GM21619 (cell line): ENCODE measurements around the gene PFN4.
A peak's percentile ranks its signal among the peaks of the same experiment; 100 is the strongest.
"Not testable (repeated sequence)": the region's sequence is repeated elsewhere in the genome, so short reads cannot be mapped to it uniquely, and the experiment has no call there.

Source experiments
- ATAC-seq: cut with Tn5 transposase; IDR thresholded peaks from one replicate; pipeline ENCODE4 v1.9.1; 2021; ENCODE audit not compliant: unreplicated experiment

Gene PFN4, protein sequence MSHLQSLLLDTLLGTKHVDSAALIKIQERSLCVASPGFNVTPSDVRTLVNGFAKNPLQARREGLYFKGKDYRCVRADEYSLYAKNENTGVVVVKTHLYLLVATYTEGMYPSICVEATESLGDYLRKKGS

DNA sequence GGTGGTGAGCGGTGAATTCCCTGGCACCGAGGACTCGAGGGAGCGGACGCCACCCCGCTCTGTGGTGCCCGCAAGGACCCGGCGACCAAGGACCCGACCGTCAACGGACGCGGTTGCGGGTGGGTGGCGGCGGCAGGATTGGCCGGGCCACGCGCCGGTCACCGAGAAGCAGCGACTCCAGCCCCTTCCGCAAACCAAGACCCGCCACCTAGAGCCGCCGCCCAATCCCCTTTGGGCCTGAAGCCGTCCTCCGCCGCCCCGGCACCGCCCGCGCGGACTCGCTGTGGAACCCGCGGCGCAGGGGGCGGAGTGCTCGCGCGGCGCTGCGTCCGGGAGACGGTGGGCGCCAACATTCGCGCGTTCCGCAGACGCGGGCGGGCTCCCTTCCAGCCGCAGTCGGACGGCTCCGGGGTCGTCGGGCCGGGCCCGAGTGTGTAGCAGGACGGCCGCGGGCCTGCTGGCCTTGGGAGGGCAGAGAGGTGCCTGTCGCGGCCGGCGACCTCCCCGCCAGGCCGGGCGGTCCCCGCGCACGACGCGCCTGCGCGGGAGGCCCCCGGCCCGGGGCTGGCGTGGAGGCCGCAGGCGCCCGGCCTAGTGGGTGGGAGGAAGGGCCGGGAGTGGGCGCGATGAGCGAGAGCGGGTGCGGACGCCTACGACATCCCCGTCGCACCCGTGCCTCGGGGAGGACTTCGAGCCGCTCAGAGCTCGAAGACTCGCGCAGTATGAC is at the start of gene PFN4, which contains the start of gene FAM228B:
PFN4 (minus strand) TSS at position 140 of the 727 bp plus-strand sequence. CDS start 799 bp downstream, outside the sequence.
FAM228B (plus strand) TSS at position 275 of the 727 bp plus-strand sequence. CDS start 893 bp downstream, outside the sequence.
- peak; percentile 91 for ATAC-seq

DNA sequence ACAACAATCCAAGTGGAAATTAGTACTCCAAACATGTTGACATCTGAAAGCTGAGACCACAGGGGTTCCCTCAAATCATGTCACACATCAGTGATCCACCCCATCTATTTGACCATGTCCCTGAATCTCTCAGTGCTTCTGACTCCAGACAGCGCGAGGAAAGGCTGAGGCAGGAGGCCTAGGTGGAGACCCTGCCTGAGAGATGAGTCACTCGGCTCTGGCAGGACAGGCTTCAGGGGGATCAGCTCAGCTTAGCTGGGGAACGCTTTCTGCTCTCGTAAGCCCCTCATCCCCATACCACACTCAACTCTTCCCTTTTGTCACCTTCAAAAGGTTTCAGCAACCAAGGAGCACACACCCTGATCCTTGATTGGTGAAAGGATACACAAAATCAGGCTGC is 45.9 kb upstream of the PFN4 start:
- no peak for ATAC-seq

DNA sequence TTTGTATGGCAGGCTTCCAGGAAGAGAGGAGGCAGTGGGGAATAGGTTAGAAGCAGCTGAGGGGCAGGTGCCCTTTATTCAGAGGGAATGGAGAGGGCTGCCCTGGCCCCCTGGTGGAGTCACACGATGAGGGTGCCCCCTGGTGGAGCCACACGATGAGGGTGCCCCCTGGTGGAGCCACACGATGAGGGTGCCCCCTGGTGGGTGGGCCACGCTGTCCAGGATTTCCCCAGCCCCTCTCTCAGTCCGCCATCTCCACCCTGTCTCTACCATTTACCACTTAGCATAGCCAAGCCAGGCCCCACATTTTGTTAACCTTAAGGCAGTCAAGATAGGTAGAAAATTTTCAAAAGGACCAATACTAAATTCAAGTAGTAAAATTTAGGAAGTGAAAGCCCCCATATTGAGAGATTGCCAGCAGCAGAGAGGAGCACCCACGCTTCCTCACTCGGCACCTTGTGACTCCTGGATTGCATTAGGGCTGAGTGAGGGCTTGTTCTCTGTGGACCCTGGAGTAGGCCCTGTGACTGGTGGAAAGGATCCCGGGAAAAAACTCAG is 41.4 kb upstream of the PFN4 start:
- ATAC-seq = peak; percentile 88

DNA sequence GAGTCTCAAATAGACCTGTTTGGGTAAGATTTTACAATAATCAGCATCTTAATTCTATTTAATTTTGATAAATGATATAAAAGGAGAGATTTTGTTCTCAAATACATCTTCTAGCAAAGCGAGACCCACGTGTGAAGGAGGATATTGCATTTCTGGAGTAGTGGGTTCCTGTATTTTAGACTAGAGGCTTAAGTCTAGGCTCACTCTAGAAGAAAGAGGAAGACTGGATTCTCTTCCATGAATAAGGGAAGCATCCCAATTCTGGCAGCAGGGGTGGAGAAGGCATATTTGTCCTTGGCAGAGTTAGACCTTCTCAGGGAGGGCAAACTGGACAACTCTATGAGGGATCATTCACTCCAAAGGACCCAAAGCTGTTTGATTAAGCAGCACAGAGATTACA is 40.5 kb upstream of the PFN4 start:
- ATAC-seq = no peak

DNA sequence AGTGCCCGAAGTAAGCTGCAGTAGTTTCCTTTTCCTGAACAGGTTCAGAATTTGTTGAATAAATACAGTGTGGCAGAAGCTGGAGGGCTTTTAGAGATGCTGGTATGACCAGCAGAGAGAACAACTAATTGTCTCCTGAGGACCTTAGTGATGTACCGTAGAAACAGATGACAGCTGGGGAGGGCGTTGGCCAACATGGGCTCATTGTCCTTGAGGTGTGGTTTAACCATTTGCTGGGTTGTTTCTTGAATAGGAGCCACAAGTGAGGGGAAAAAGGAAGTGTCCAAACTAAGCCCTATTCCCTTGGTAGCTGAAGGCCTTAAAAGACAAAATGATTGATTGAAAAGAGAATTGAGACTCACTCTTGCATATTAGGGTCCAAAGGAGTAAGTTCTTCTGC is 40.1 kb upstream of the PFN4 start:
- ATAC-seq = no peak

DNA sequence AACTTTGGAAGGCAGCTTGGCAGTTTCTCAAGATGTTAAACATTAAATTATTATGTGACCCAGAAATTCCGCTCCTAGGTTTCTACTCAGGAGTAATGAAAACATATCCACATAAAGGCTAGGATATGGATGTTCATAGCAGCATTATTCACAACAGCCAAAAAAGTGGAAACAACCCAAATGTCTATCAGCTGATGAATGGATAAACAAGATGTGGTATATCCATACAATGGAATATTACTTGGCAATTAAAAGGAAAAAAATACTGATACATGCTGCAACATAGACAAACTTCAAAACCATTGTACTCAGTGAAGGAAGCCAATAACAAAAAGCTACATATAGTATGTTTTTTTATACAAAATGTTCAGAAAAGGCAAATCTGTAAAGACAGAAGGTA is 39.4 kb upstream of the PFN4 start:
- ATAC-seq = no peak

DNA sequence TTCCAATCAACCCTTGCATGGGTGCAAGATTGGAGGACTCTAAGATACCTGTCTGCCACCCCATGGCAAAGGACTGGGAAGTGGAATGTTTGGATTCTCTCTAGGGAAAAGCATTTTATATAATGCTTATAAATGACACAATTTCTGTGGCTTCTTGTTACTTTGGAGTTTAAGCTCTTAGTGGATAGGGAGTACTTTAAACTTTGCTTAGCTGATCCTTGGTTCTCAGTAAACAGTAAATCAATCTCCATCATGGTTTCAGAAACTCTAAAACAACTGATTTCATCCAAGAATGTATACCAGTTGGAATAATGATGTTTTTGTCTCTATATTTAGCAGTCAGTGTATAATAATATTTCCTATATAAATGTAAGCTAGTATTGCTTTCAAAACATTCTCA is 37.6 kb upstream of the PFN4 start:
- ATAC-seq = no peak

DNA sequence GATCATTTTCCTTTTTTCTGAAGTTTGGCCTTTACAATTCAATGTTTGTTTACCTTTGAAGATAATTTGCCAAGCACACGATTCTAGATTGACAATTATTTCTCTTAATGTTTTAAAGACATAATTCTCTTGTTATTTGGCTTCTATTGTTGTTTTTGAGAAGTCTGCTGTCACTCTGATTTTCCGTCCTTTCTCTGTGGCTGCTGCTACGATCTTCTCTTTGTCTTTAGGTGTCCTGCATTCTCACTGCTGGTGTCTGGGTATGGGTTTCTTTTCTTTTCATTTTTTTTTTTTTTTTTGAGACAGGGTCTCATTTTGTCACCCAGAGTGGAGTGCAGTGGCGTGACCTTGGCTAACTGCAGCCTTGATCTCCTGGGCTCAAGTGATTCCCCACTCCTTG is 36.6 kb upstream of the PFN4 start:
- no peak for ATAC-seq

DNA sequence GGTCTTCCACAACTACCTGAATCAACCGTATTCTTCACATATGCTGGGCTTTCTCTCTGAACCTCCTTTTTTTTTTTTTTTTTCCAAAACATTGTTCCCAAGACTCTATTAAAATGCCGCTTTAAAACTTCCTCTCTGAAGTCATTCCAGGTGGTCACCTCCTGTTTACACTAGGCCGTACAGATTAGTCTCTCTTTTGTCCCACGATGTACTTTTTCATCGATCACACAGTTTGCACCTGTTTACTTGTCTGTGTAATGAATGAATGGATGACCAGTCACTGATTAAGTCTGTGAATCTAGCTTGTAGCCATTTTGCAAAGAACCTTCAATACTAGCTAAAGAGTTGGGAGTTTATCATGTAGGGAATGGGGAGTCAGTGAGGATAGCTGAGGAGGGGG is 35.0 kb upstream of the PFN4 start:
- no peak for ATAC-seq

DNA sequence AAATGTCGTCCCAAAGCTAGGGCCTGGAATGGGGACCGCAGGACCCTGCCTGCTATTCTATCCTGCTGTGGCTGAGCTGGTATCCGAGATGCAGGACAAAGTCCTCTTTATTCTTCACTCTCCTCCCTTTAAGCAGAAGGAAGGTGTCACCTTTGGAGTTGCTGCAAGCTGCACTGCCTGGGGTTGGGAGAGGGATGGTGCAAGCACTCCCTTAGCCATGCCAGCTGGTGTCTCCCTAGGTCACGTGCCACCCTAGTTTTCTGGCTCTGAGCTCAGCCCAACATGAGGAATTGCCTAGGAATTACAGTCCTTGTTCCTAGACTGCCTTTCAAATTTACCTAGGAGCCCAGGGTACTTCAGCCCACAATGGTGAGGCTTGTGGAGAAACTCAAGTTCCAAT is 30.3 kb upstream of the PFN4 start:
- no peak for ATAC-seq

DNA sequence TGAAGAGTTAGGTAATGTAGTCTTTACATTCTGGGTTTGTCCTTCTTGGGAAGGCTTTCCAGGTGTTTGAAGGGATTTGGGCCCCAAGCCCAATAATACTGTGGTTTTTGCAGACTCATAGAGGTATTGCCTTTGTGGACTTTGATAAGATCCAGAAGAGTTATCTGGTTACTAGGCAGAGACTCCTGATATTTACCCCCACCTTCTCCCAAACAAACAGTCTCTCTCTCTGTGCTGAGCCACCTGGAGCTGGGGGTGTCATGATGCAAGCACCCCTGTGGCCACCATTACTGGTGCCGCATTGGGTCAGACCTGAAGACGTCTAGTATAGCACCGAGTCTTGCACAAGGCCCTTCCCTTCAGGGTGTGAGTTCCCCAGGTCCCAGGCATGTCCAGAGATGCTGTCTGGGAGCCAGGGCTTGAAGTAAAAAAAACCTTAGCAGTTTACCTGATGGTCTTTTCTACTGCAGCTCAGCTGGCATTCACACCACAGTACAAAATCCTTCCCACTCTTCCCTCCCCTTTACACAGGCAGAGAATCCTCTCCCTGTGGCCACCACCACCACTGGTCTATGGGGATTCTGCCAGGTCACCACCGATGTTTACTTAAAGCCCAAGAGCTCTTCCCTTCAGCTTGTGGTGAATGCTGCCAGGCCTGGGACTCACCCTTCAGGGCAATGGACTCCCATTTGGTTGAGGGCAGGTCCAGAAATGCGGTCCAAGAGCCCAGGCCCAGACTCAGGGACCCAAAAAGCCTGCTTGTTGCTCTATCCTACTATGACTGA is 29.5 kb upstream of the PFN4 start:
- no peak for ATAC-seq

DNA sequence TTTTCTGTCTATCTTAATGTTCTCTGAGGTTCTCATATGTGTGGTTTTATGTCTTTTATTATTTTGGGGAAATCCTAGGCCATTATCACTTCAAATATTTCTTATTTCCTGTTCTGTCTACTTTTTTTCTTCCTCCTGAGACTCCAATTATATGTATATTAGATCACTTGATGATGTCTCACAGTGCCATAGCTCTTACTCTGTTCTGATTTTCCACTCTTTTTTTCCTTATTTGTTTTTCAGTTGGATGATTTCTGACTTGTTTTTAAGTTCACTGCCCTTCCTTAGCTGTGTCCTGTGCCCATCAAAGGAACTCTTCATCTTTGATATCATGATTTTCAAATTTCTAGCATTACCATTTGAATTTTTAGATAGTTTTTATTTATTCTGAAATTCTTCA is 24.2 kb upstream of the PFN4 start:
- no peak for ATAC-seq

DNA sequence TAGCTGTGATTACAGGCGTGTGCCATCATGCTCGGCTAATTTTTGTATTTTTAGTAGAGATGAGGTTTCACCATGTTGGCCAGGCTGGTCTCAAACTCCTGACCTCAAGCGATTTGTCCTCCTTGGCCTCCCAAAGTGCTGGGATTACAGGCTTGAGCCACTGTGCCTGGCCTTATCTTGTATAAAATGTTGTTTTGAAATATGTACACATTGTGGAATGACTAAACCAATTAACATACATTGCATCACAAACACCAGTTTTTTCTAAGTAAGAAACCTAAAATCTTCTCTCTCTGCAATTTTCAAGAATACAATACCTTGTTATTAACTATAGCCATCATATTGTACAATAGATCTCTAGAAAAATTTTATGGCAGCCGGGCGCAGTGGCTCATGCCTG is 17.2 kb upstream of the PFN4 start:
- ATAC-seq = not testable (repeated sequence)

DNA sequence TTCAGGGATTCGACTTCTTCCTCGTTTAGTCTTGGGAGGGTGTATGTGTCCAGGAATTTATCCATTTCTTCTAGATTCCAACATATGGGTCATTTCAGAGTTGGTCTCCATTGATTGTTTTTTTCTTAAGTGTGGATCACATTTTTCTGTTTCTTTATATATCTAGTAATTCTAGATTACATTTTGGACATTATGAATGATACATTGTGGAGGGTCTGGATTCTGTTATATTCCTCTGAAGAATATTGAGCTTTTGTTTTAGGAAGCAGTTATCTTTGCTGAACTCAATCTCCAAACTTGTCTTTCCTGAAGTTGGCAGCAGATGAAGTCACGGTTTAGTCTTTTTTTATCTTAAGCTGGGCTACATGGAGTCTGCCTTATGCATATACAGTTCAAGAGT is 9.4 kb upstream of the PFN4 start:
- no peak for ATAC-seq

DNA sequence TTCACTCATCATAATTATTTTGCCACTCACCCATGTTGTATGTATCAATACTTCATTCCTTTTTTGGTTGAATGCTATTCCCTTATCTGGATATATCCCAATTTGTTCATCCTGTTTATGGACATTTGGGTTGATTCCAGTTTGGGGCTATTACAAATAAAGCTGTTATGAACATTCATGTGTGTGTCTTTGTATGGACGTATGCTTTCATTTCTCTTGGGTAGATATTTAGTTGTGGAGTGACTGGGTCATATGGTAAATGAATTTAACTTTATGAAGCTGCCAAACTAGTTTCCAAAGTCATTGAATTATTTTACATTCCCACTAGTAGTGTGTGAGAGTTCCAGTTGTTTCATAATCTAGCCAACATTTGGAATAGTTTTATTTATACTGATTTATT is 2.8 kb upstream of the PFN4 start:
- no peak for ATAC-seq

DNA sequence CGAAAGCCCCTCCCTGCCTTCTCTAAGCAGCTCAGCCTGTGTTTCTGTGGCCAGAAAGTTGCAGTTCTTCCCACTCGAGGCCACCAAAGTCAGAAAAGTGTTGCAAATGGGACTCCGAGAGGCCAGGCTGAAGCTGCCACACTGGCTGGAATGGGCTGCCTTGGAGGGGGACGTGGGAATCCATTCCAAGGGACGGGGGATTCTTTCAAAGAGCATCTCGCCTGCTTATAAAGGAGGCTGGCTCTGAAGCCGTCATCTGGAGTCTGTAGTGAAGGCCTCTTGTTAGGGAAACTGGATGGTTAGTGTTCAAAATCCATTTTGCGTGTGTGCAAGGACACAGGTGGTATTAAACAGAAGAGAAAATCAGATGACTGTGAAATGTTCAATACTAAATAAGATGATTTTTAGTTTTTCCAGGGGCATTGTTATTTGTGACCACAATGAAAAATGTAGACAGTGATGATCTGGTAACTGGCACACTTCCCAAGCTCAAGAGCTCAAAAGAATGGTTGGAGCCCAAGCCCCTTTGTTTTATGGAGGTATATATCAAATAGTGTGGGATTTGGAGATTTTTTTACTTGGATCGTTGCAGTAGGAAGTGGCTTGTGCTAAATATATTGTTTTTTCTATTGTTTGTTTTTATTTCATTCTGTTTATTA is 917 bp upstream of the PFN4 start:
- peak; percentile 6 for ATAC-seq

DNA sequence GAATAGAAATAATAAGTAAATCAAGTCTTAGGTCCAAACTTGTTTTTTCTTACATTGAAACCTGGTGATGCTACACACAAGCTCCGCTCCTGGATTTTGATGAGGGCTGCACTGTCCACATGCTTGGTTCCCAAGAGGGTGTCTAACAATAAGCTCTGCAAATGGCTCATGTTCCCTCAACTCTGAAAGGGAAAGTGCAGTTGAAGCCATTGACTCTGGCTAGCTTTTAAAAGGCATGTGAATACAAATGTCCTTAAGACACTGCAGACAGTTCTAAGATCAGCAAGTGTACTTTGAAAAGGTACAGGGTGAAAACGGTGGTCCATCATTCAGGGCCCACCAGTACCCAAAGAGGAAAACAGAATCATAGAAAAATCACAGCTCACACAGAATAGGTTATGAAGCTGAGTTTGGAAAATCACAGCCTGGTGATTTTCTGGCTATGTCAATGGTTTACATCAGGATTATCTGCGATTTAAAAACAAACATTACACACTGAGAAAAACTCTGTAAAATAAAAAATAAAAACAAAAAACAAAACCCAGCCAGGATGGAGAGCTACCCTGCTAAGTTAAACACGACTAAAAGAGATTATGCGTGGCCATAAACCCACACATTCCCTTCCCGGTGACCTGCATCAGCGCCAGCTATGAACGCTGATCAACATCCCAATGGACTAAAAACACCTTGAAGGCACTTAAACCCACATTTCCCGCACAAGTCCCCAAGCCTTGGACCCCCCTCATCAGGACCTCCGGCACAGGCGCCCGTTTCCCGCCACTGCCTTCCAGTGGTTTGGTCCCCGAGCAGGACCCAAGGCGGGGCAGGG is 554 bp downstream of the PFN4 start:
- no peak for ATAC-seq

DNA sequence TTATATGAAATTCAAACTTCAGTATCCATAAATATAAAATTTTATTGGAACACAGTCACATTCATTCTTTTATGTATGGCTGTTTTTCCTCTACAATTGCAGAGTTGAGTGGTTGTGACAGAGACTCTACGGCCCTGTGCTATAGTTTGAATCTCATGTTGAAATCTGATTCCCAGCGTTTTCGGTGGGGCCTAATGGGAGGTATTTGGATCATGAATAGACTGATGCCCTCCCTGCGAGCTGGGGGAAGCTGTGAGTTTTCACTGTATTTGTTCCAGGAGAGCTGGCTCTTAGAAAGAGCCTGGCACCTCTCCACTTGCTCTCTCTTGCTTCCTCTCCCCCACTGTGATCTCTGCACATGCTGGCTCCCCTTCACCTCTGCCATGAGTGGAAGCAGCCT is 1.7 kb downstream of the PFN4 start:
- ATAC-seq = no peak

DNA sequence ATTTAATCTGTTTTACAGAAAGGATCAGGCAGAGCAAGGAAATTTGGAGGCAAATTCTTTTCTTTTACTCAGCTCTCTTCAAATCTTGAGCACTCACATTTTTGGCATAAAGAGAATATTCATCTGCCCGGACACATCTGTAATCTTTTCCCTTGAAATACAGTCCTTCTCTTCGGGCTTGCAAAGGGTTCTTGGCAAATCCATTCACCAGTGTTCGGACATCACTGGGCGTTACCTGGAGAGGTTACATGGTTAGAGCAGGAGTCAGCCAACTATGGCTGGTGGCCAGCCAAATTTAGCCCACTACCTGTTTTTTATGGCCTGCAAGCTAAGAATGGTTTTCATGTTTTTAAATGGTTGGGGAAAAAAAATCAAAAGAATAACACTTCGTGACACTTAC is 2.1 kb downstream of the PFN4 start:
- ATAC-seq = no peak

DNA sequence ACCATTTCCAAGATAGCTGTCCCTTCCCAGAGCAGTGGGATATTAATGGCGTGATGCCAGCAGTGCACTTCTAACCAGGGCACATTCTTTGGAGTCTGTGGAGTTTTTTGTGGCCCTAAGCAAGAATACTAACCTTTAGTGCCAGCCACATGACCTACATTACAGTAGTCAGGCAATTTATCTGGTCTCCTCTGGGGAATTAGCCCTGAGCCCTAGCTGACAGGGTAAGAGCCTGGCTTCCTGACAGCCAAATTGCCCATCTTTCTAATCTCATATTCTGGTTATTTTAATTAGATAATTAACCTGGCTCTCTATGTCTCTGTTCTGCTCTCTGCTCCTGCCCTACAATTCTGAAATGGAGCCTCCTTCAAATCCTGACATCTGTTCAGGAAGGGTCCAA is 5.2 kb downstream of the PFN4 start:
- no peak for ATAC-seq
